HG03196 (cell line): ENCODE results near the gene GPR137B.

Experiments
- ATAC-seq: cut with Tn5 transposase; IDR thresholded peaks from one replicate; pipeline ENCODE4 v1.9.1; 2021; ENCODE audit not compliant: unreplicated experiment

The GPR137B gene

GRCh38 chr1:236253119-236253518, 110.8 kb downstream of the GPR137B start:
- ATAC-seq = no peak

- no peak for ATAC-seq
Measured at GRCh38 chr1:236253918-236254637, 111.7 kb downstream of the GPR137B start.

- no peak for ATAC-seq
Measured at GRCh38 chr1:236257216-236257615, 114.9 kb downstream of the GPR137B start.

- no peak for ATAC-seq
Measured at GRCh38 chr1:236258114-236258622, 115.8 kb downstream of the GPR137B start.
